ENCODE data around the gene ELMOD3. TPM values are rescaled to one million over a fixed set of nuclear protein-coding genes. Genes with fewer than 3 reads are reported as not detected.

The ELMOD3 gene
- total and polyA plus RNA-seq, 4 donors: 5.5 to 15.8 (median 8.0) TPM

GRCh38 chr2:85418132-85419008, 63.8 kb downstream of the ELMOD3 start, which contains the start of gene SH2D6 (continued):
- TF ChIP-seq CTCF (IDR thresholded peaks at IDR 0.05; ENCODE audit: low read depth, low read length, missing input control) (no peak), HNF4G (IDR thresholded peaks at IDR 0.05) (no peak), TAF1 (conservative IDR thresholded peaks at IDR 0.05) (no peak), HNF4A (conservative IDR thresholded peaks at IDR 0.05) (peak in 1 of 2 donors; percentile 9), ZBTB33 (IDR thresholded peaks at IDR 0.05) (no peak), YY1 (IDR thresholded peaks at IDR 0.05) (peak; percentile 17)

GRCh38 chr2:85419009-85419675, 64.6 kb downstream of the ELMOD3 start:
- H3K27ac ChIP-seq (ENCODE audit: low read depth in 1 of 2, low read length in 2 of 2): peak overlapping the region; percentile 71 to 92
- WGBS: 73% methylated on average over 17 of the region's 17 CpGs
- H3K9me3 ChIP-seq (ENCODE audit: control insufficient read depth in 4 of 4, low read length in 3 of 4): no peaks in the 10 kb centered on the region
- H3K4me1 ChIP-seq (ENCODE audit: control insufficient read depth in 4 of 4, insufficient read depth in 4 of 4, low read length in 3 of 4): peaks cover 22 to 48% (median 42%) of the 10 kb centered on the region in 4 donors
- no peak for TF ChIP-seq FOXA1 (IDR thresholded peaks at IDR 0.05)
- TF ChIP-seq CTCF (IDR thresholded peaks at IDR 0.05; ENCODE audit: low read depth, low read length, missing input control): no peak
- no peak for TF ChIP-seq MAX (IDR thresholded peaks at IDR 0.05)
- TF ChIP-seq SP1 (IDR thresholded peaks at IDR 0.05): no peak
- no peak for TF ChIP-seq EGR1 (IDR thresholded peaks at IDR 0.05; ENCODE audit: low read depth in 2 of 2)
- no peak for TF ChIP-seq NR2F2 (IDR thresholded peaks at IDR 0.05)
- TF ChIP-seq FOXA2 (IDR thresholded peaks at IDR 0.05): no peak
- no peak for TF ChIP-seq JUND (IDR thresholded peaks at IDR 0.05)
- TF ChIP-seq ATF3 (IDR thresholded peaks at IDR 0.05): no peak
- TF ChIP-seq GABPA (IDR thresholded peaks at IDR 0.05 in 1 of 2, conservative IDR thresholded peaks at IDR 0.05 in 1 of 2): no peak
- TF ChIP-seq TAF1 (conservative IDR thresholded peaks at IDR 0.05): no peak
- TF ChIP-seq HNF4G (IDR thresholded peaks at IDR 0.05): no peak
- TF ChIP-seq REST (IDR thresholded peaks at IDR 0.05): no peak
- no peak for TF ChIP-seq YY1 (IDR thresholded peaks at IDR 0.05)
- TF ChIP-seq RXRA (IDR thresholded peaks at IDR 0.05): no peak
- no peak for TF ChIP-seq RAD21 (IDR thresholded peaks at IDR 0.05)
- H3K36me3 ChIP-seq (ENCODE audit: control insufficient read depth in 4 of 4, insufficient read depth in 3 of 4, low read depth in 1 of 4, low read length in 3 of 4): no peaks in the 10 kb centered on the region
- peak overlapping the region; percentile 50 to 88 (median 75) for H3K4me3 ChIP-seq (ENCODE audit: low read depth in 1 of 3, low read length in 3 of 3)
- no peaks in the 10 kb centered on the region for H3K27me3 ChIP-seq (ENCODE audit: control insufficient read depth in 4 of 4, insufficient read depth in 4 of 4, low read length in 3 of 4)
- H3K9ac ChIP-seq (ENCODE audit: low read depth in 1 of 2, low read length in 2 of 2): peak overlapping the region; percentile 45 to 73
- no peak for DNase-seq (ENCODE audit: low spot score)
